ENCODE data around the gene KIT.

KIT gene

GRCh38 chr4:54643172-54643571, 14.6 kb upstream of the KIT start:
- TF ChIP-seq EZH2phosphoT487 (IDR thresholded peaks at IDR 0.05; ENCODE audit: borderline replicate concordance) = no peak
- no peak for TF ChIP-seq CTCF (conservative IDR thresholded peaks at IDR 0.05; ENCODE audit: low read length)
- Histone ChIP-seq H3K79me2 (ENCODE audit: insufficient read depth, low read length) (no peaks in the 10 kb centered on the region), H3K9me3 (ENCODE audit: insufficient read depth, low read depth, low read length) (no peaks in the 10 kb centered on the region), H3K9ac (ENCODE audit: low read depth, low read length, poor library complexity, severe bottlenecking) (no peak overlapping the region), H3K4me3 (ENCODE audit: low read length, poor library complexity, severe bottlenecking) (no peak overlapping the region), H2AFZ (ENCODE audit: low read length) (no peak overlapping the region), H3K4me1 (ENCODE audit: insufficient read depth, low read length, poor library complexity, severe bottlenecking) (no peaks in the 10 kb centered on the region), H3K36me3 (ENCODE audit: insufficient read depth, low read length) (no peaks in the 10 kb centered on the region), H4K20me1 (ENCODE audit: insufficient read depth, low read length, poor library complexity, severe bottlenecking) (no peaks in the 10 kb centered on the region), H3K9me2 (replicated peaks; ENCODE audit: low read depth, low read length) (no peaks in the 10 kb centered on the region), H3K4me2 (ENCODE audit: low read depth, low read length, poor library complexity, severe bottlenecking) (no peak overlapping the region), H3K27me3 (ENCODE audit: insufficient read depth, low read length, poor library complexity, severe bottlenecking) (no peaks in the 10 kb centered on the region), H3F3A (ENCODE audit: low read depth) (no peaks in the 10 kb centered on the region)

- Histone ChIP-seq H3K4me3 (ENCODE audit: low read length, poor library complexity, severe bottlenecking) (no peak overlapping the region), H3K4me1 (ENCODE audit: insufficient read depth, low read length, poor library complexity, severe bottlenecking) (no peaks in the 10 kb centered on the region), H3K27me3 (ENCODE audit: insufficient read depth, low read length, poor library complexity, severe bottlenecking) (no peaks in the 10 kb centered on the region), H4K20me1 (ENCODE audit: insufficient read depth, low read length, poor library complexity, severe bottlenecking) (no peaks in the 10 kb centered on the region), H3F3A (ENCODE audit: low read depth) (no peaks in the 10 kb centered on the region), H3K79me2 (ENCODE audit: insufficient read depth, low read length) (no peaks in the 10 kb centered on the region), H3K9me2 (replicated peaks; ENCODE audit: low read depth, low read length) (no peaks in the 10 kb centered on the region), H2AFZ (ENCODE audit: low read length) (no peak overlapping the region), H3K9me3 (ENCODE audit: insufficient read depth, low read depth, low read length) (no peaks in the 10 kb centered on the region), H3K4me2 (ENCODE audit: low read depth, low read length, poor library complexity, severe bottlenecking) (no peak overlapping the region), H3K9ac (ENCODE audit: low read depth, low read length, poor library complexity, severe bottlenecking) (no peak overlapping the region), H3K36me3 (ENCODE audit: insufficient read depth, low read length) (no peaks in the 10 kb centered on the region)
- no peak for TF ChIP-seq CTCF (conservative IDR thresholded peaks at IDR 0.05; ENCODE audit: low read length)
- no peak for TF ChIP-seq EZH2phosphoT487 (IDR thresholded peaks at IDR 0.05; ENCODE audit: borderline replicate concordance)
Observed at GRCh38 chr4:54643958-54644751, 13.6 kb upstream of the KIT start.

DNA sequence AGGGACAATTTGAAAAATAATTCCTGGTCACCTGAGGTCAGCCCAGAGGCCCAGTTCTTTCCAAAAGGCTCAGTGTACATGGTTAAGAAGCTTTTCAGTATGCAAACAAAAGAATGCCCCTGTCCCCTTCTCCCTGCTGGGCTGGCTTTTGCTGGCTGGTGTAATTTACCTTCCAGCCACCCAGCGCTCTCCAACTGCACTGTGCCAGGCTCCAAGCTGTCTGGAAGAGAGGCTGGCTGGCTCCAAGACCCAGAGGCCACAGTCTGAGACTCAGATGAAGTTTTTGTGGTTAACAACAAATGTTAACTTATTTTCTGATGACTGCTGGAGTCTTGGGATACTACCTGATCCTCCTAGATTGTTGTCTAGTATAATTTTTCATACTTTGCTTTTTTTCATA, 11.9 kb upstream of the KIT start:
- no peak overlapping the region for H3K9ac ChIP-seq (ENCODE audit: low read depth, low read length, poor library complexity, severe bottlenecking)
- no peaks in the 10 kb centered on the region for H3K4me1 ChIP-seq (ENCODE audit: insufficient read depth, low read length, poor library complexity, severe bottlenecking)

More for the DNA sequence above, 11.9 kb upstream of the KIT start:
- Histone ChIP-seq H3K27me3 (ENCODE audit: insufficient read depth, low read length, poor library complexity, severe bottlenecking) (no peaks in the 10 kb centered on the region), H3K4me3 (ENCODE audit: low read length, poor library complexity, severe bottlenecking) (no peak overlapping the region), H3K4me2 (ENCODE audit: low read depth, low read length, poor library complexity, severe bottlenecking) (no peak overlapping the region), H3F3A (ENCODE audit: low read depth) (no peaks in the 10 kb centered on the region), H3K79me2 (ENCODE audit: insufficient read depth, low read length) (no peaks in the 10 kb centered on the region), H3K9me2 (replicated peaks; ENCODE audit: low read depth, low read length) (no peaks in the 10 kb centered on the region), H3K36me3 (ENCODE audit: insufficient read depth, low read length) (no peaks in the 10 kb centered on the region), H4K20me1 (ENCODE audit: insufficient read depth, low read length, poor library complexity, severe bottlenecking) (no peaks in the 10 kb centered on the region), H2AFZ (ENCODE audit: low read length) (no peak overlapping the region), H3K9me3 (ENCODE audit: insufficient read depth, low read depth, low read length) (no peaks in the 10 kb centered on the region)
- TF ChIP-seq EZH2phosphoT487 (IDR thresholded peaks at IDR 0.05; ENCODE audit: borderline replicate concordance) = no peak
- no peak for TF ChIP-seq CTCF (conservative IDR thresholded peaks at IDR 0.05; ENCODE audit: low read length)

Measured in Loucy (cell line).